Activated T-helper 17 cell treated with anti-CD3 and anti-CD28 coated beads, Interleukin-2, amount 50 U/mL, for 72 hours (primary cell): ENCODE measurements around the gene GRIN3A. TPM values are rescaled to one million over a fixed set of nuclear protein-coding genes. Genes with fewer than 3 reads are reported as not detected.
A peak's percentile ranks its signal among the peaks of the same experiment; 100 is the strongest.
"Not testable (repeated sequence)": the region's sequence is repeated elsewhere in the genome, so short reads cannot be mapped to it uniquely, and the experiment has no call there.

Experiments
- ATAC-seq: fragments of 150-1000 bp; cut with Tn5 transposase; replicated peaks from 2 replicates; pipeline ENCODE4 v1.10.0; 2021; ENCODE audit warnings: mild to moderate bottlenecking, moderate library complexity
- H3K27ac Mint-ChIP-seq: one replicate; pipeline ENCODE4 v1.8.0; 2022; ENCODE audit warnings: mixed read lengths
- H3K27me3 Mint-ChIP-seq: one replicate; pipeline ENCODE4 v1.8.0; 2022; ENCODE audit warnings: mixed read lengths
- H3K36me3 Mint-ChIP-seq: one replicate; pipeline ENCODE4 v1.8.0; 2022; ENCODE audit warnings: low read depth, mild to moderate bottlenecking, mixed read lengths
- H3K4me1 Mint-ChIP-seq: one replicate; pipeline ENCODE4 v1.8.0; 2022; ENCODE audit warnings: mixed read lengths
- H3K4me3 Mint-ChIP-seq: one replicate; pipeline ENCODE4 v1.8.0; 2022; ENCODE audit warnings: mild to moderate bottlenecking, mixed read lengths
- H3K9me3 Mint-ChIP-seq: one replicate; pipeline ENCODE4 v1.8.0; 2022; ENCODE audit warnings: mixed read lengths
- total RNA-seq, 2 donors: library from RNA; stranded (reverse); gene quantifications; one replicate each; pipeline ENCODE4 v1.2.3, GENCODE V29; 2022

Gene GRIN3A
- total RNA-seq, 2 donors from 2014 or later, result not detected

- Mint-ChIP-seq H3K4me3 (no peak overlapping the region), H3K36me3 (peaks cover 97% of the 10 kb centered on the region), H3K4me1 (peaks cover 18% of the 10 kb centered on the region), H3K27ac (no peak overlapping the region), H3K27me3 (no peaks in the 10 kb centered on the region), H3K9me3 (no peaks in the 10 kb centered on the region)
- no peak for ATAC-seq
These were observed 174.2 kb downstream of the GRIN3A start for GRCh38 chr9:101564252-101564651.

- Mint-ChIP-seq H3K9me3 (no peaks in the 10 kb centered on the region), H3K27me3 (no peaks in the 10 kb centered on the region), H3K4me3 (no peak overlapping the region), H3K27ac (no peak overlapping the region), H3K36me3 (peaks cover 97% of the 10 kb centered on the region), H3K4me1 (peaks cover 17% of the 10 kb centered on the region)
- ATAC-seq, result no peak
These were observed 175.5 kb downstream of the GRIN3A start for GRCh38 chr9:101562966-101563365.

GRCh38 chr9:101561740-101562139 lies 176.7 kb downstream of the GRIN3A start:
- H3K9me3 Mint-ChIP-seq, result no peaks in the 10 kb centered on the region
- H3K4me3 Mint-ChIP-seq, result no peak overlapping the region
- no peak overlapping the region for H3K27ac Mint-ChIP-seq
- peaks cover 10% of the 10 kb centered on the region for H3K4me1 Mint-ChIP-seq
- H3K36me3 Mint-ChIP-seq, result peaks cover 99% of the 10 kb centered on the region
- H3K27me3 Mint-ChIP-seq, result no peaks in the 10 kb centered on the region
- ATAC-seq, result no peak

GRCh38 chr9:101549472-101550098 lies 188.9 kb downstream of the GRIN3A start:
- not testable (repeated sequence) for H3K9me3 Mint-ChIP-seq, H3K4me1 Mint-ChIP-seq, H3K4me3 Mint-ChIP-seq, ATAC-seq, H3K27me3 Mint-ChIP-seq, H3K27ac Mint-ChIP-seq
- peaks cover 100% of the 10 kb centered on the region for H3K36me3 Mint-ChIP-seq

GRCh38 chr9:101543098-101543735 lies 195.2 kb downstream of the GRIN3A start:
- Mint-ChIP-seq H3K4me1 (no peaks in the 10 kb centered on the region), H3K27me3 (no peaks in the 10 kb centered on the region), H3K36me3 (peaks cover 63% of the 10 kb centered on the region), H3K9me3 (no peaks in the 10 kb centered on the region), H3K4me3 (no peak overlapping the region), H3K27ac (no peak overlapping the region)
- no peak for ATAC-seq

- H3K4me1 Mint-ChIP-seq, result no peaks in the 10 kb centered on the region
- no peaks in the 10 kb centered on the region for H3K27me3 Mint-ChIP-seq
These were observed 198.4 kb downstream of the GRIN3A start for GRCh38 chr9:101540069-101540468.

GRCh38 chr9:101536938-101537337 lies 201.5 kb downstream of the GRIN3A start:
- Mint-ChIP-seq H3K9me3 (no peaks in the 10 kb centered on the region), H3K36me3 (peaks cover 12% of the 10 kb centered on the region)

More at GRCh38 chr9:101540069-101540468, 198.4 kb downstream of the GRIN3A start:
- Mint-ChIP-seq H3K27ac (no peak overlapping the region), H3K9me3 (no peaks in the 10 kb centered on the region), H3K4me3 (no peak overlapping the region), H3K36me3 (peaks cover 32% of the 10 kb centered on the region)
- no peak for ATAC-seq

GRCh38 chr9:101536351-101536750 lies 202.1 kb downstream of the GRIN3A start:
- no peak for ATAC-seq
- peak overlapping the region; percentile 95 for H3K4me3 Mint-ChIP-seq

More at GRCh38 chr9:101536938-101537337, 201.5 kb downstream of the GRIN3A start:
- no peak overlapping the region for H3K27ac Mint-ChIP-seq
- no peaks in the 10 kb centered on the region for H3K4me1 Mint-ChIP-seq
- H3K4me3 Mint-ChIP-seq, result no peak overlapping the region
- no peaks in the 10 kb centered on the region for H3K27me3 Mint-ChIP-seq
- ATAC-seq, result no peak

GRCh38 chr9:101533334-101534204 lies 204.9 kb downstream of the GRIN3A start, which contains the start of gene RNF20:
RNF20 (plus strand) TSS chr9:101533853; CDS start chr9:101535424, 1,571 bp downstream.
- H3K27me3 Mint-ChIP-seq, result no peaks in the 10 kb centered on the region
- peaks cover 9% of the 10 kb centered on the region for H3K36me3 Mint-ChIP-seq
- peak within 1 kb of the TSS; percentile 100 for H3K27ac Mint-ChIP-seq
- H3K4me3 Mint-ChIP-seq, result peak within 1 kb of the TSS; percentile 95
- peak; percentile 96 for ATAC-seq
- no peaks in the 10 kb centered on the region for H3K4me1 Mint-ChIP-seq
- H3K9me3 Mint-ChIP-seq, result no peaks in the 10 kb centered on the region

More at GRCh38 chr9:101536351-101536750, 202.1 kb downstream of the GRIN3A start:
- Mint-ChIP-seq H3K27me3 (no peaks in the 10 kb centered on the region), H3K4me1 (no peaks in the 10 kb centered on the region), H3K27ac (no peak overlapping the region), H3K9me3 (no peaks in the 10 kb centered on the region), H3K36me3 (peaks cover 9% of the 10 kb centered on the region)

- no peaks in the 10 kb centered on the region for H3K27me3 Mint-ChIP-seq
These were observed 208.3 kb downstream of the GRIN3A start for GRCh38 chr9:101530076-101530711.

GRCh38 chr9:101528015-101528414 lies 210.4 kb downstream of the GRIN3A start:
- Mint-ChIP-seq H3K4me3 (no peak overlapping the region), H3K36me3 (no peaks in the 10 kb centered on the region), H3K9me3 (no peaks in the 10 kb centered on the region), H3K4me1 (no peaks in the 10 kb centered on the region), H3K27ac (no peak overlapping the region), H3K27me3 (peaks cover 19% of the 10 kb centered on the region)
- no peak for ATAC-seq

More at GRCh38 chr9:101530076-101530711, 208.3 kb downstream of the GRIN3A start:
- ATAC-seq, result peak; percentile 30
- Mint-ChIP-seq H3K27ac (no peak overlapping the region), H3K4me1 (no peaks in the 10 kb centered on the region), H3K4me3 (no peak overlapping the region), H3K36me3 (peaks cover 9% of the 10 kb centered on the region), H3K9me3 (no peaks in the 10 kb centered on the region)

GRCh38 chr9:101527066-101527465 lies 211.4 kb downstream of the GRIN3A start:
- Mint-ChIP-seq H3K27me3 (peaks cover 27% of the 10 kb centered on the region), H3K27ac (no peak overlapping the region), H3K4me3 (no peak overlapping the region), H3K9me3 (no peaks in the 10 kb centered on the region), H3K4me1 (no peaks in the 10 kb centered on the region), H3K36me3 (no peaks in the 10 kb centered on the region)
- ATAC-seq, result no peak

- H3K27ac Mint-ChIP-seq, result no peak overlapping the region
- no peaks in the 10 kb centered on the region for H3K4me1 Mint-ChIP-seq
- no peak overlapping the region for H3K4me3 Mint-ChIP-seq
- no peaks in the 10 kb centered on the region for H3K9me3 Mint-ChIP-seq
- peaks cover 40% of the 10 kb centered on the region for H3K27me3 Mint-ChIP-seq
- no peaks in the 10 kb centered on the region for H3K36me3 Mint-ChIP-seq
- no peak for ATAC-seq
These were observed 214.1 kb downstream of the GRIN3A start for GRCh38 chr9:101524371-101524770.
